GM18520 (cell line): ENCODE data around the gene CXCL16.

ENCODE experiments used
- ATAC-seq: cut with Tn5 transposase; IDR thresholded peaks from one replicate; pipeline ENCODE4 v1.9.1; 2021; ENCODE audit not compliant: unreplicated experiment

Gene CXCL16

DNA sequence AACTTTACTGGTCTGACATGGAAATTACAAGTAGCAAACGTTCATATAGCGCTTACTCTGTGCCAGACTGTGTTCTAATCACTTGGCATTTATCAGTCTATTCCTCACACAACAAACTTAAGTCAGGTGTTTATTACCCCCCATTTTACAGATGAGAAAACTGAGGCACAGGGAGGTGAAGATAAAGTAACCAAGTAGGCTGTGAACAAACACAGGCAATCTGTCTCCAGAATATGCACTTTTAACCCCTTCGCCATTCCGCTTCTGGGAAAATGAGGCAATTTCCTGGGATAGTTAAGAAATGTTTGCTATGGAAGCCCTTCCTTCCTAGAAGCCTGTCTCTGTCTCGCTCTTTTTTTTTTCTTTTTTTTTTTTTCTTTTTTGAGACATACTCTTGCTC, 12.2 kb upstream of the CXCL16 start:
- ATAC-seq, result no peak

DNA sequence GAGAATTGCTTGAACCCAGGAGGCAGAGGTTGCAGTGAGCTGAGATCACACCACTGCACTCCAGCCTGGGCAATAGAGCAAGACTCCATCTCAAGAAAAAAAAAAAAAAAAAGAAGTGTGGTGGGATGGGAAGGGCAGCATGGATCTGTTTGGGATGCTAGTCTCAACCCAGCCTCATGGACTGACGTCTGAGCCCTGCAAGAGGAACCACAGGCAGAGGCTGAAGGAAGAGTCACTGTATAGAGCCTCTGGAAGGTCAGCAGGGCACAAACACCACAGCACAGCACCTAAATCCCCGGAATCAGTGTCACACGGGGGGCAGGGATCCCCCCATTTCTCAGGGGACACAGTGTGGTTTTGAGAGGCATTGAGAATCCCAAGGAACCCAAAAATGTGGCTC, 10.9 kb upstream of the CXCL16 start:
- no peak for ATAC-seq

DNA sequence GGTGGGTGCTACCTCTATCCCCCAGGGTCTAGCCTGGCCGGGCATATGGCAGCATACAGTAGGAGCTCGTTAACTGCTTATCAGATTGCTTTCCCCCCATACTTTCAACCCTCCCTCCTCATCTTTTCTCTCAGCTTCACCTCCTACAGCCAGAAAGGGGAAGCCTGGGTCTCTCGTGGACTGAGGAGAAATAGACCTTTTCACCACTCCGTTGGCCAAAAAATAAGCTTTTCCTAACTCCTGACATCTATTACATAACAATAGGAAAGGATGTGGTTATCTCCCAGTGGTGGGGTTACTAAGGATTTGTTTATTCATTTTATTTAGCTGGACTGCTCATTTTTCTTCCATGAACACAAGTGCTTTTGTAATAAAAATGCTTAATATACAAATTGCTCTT, 9.0 kb upstream of the CXCL16 start:
- ATAC-seq, result no peak

DNA sequence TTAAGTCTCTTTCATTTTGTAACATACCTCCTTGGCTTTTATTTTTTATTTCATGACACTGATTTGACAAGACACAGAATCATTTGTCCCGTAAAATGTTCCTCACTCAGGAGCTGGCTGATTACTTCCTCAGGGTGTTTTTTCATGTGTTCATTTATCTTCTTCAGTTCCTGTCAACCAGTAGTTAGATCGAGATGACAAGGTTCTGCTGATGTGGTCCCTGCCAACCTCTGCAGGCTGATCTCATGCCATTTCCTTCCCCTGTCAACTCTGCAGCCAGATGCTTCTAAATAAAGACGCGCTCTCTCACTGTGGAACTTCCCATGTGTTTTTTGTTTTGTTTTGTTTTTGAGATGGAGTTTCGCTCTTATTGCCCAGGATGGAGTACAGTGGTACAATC, 8.1 kb upstream of the CXCL16 start:
- no peak for ATAC-seq

DNA sequence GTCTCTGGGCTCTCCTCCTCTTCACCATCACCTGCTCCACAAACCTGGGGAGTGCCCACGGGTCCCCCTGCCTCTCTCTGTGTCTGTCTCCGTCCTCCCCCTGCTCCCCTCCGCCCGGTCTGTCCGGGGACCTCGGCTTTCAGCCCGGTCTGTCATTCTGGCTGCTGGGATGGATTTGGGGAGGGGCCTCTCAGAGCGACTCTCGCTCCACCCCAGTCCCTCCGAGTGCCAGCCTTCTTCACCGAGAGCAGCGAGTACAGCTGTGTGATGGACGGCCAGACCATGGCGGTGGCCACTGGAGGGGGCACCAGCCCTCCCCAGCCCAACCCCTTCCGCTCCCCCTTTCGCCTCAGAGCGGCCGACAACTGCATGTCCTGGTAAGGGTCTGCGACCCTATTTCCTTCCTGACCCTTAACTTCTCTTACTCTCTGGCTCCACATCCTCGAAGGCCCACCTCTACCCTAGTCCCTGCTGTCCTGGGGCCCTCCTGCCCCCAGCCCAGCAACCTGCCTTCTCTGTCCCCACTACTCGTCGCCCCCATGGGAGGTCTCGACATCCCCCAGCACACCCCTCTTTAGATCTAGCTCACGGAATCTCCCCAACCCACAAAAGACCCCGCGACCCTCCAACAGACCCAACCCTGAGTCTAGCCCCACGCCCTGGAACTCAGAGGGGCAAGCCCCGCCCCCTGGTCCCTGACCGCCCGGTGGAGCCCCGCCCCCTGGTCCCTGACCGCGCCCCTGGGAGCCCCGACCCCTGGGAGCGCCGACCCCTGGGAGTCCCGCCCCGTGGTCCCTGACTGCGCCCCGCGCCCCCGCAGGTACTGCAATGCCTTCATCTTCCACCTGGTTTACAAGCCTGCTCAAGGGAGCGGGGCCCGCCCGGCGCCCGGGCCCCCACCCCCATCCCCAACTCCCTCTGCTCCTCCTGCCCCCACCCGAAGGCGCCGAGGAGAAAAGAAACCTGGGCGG, 5.6 kb upstream of the CXCL16 start:
- ATAC-seq, result no peak

DNA sequence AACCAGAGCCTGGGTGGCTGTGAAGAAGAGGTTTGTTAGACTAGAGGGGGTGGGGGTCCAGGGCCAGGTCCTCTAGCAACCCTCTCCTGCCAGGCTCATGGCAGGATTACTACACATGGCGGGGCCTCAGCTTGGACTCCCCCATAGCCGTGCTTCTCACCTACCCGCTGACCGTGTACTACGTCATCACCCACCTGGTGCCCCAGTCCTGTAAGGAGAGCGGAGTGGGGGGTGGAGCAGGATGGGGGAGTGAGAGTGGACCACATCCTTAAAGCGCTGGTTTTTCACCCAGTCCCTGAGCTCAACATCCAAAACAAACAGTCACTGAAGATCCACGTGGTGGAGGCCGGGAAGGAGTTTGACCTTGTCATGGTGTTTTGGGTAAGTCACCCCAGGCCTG, 4.2 kb upstream of the CXCL16 start:
- ATAC-seq, result no peak

DNA sequence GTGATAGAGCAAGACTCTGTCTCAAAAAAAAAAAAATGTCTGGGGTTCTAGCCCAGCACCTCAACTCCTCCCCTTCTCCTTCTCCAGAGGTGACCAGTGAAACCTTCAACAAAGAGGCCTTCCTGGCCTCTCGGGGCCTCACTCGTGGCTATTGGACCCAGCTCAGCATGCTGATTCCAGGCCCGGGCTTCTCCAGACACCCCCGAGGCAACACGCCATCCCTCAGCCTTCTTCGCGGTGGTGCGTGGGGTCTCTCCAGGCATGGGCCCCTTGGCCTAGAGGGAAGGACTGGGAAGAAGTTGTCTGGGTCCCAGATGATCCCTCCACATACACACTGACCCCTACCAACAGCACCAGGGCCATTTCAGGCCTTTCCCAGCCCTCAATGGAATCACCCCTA, 3.5 kb upstream of the CXCL16 start:
- ATAC-seq, result no peak

DNA sequence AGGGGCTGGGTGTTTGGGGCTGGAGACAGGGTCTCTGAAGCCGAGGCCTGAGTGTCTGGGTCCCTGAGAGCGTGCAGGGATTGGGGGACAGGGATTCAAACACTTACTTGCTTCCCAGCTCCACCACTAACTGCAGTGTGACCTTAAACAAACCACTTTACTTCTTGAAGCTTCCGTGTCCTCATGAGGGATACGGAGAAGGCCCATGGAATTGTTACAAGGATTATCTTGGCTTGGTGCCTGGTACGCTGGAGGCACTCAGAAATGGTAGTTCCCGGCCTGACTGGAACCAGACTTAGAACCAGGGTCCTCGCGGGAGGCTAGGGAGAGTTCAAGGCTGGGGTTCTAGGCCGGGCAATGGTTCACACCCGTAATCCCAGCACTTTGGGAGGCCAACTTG, 2.9 kb upstream of the CXCL16 start:
- ATAC-seq, result no peak

DNA sequence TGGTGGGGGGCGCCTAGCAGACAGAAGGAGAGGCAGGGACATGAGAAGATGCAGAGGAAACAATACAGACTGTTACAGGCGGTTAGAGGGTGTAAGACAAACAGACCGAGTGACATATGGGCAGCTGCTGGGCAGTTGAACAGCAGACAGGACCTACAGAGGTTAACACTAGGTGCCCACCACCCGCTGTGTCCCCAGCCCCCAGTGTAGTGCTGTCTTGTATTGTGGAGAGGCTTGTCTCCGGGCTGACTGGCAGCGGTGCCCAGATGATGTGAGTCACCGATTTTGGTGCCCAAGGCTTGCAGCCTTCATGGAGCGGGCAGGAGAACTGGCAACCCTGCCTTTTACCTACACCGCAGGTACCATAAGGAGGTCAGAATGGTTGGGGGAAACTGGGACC, 2.4 kb upstream of the CXCL16 start:
- ATAC-seq, result no peak

DNA sequence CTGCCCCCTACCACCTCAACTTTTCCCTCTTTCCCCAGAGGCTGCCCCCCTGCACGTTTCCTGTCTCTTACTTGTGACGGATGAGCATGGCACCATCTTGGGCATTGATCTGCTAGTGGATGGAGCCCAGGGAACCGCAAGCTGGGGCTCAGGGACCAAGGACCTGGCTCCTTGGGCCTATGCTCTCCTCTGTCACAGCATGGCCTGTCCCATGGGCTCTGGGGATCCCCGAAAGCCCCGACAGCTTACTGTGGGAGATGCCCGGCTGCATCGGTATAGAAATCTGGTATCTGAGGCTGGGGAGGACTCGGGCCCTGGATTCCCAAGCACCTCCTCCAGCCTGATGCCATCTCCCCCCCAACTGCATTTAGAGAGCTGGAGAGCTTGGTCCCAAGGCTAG, 1.8 kb upstream of the CXCL16 start:
- no peak for ATAC-seq

DNA sequence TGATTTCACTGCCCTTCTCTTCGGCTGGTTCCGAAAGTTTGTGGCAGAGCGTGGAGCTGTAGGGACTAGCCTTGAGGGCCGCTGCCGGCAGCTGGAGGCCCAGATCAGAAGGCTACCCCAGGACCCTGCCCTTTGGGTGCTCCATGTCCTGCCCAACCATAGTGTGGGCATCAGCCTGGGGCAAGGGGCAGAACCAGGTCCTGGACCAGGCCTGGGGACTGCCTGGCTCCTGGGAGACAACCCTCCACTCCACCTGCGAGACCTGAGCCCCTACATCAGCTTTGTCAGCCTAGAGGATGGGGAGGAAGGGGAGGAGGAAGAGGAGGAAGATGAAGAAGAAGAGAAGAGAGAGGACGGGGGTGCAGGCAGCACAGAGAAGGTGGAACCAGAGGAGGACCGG, 856 bp upstream of the CXCL16 start:
- no peak for ATAC-seq

DNA sequence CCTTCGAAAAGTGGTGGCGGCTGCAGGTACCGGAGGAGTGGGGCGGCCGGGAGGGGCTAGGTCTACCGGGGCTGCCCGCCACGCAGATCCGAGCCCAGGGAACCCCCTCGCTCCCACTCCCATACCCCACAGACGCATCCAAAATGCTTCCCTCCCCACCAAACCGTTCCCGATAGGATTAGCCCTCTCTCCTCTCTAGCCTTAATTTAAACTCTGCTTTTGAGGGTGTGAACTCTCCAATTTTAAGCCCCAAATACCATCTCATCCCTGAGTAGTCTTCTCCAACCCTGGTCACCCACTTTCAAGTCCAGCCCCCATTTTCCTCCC, 260 bp upstream of the CXCL16 start:
- no peak for ATAC-seq

DNA sequence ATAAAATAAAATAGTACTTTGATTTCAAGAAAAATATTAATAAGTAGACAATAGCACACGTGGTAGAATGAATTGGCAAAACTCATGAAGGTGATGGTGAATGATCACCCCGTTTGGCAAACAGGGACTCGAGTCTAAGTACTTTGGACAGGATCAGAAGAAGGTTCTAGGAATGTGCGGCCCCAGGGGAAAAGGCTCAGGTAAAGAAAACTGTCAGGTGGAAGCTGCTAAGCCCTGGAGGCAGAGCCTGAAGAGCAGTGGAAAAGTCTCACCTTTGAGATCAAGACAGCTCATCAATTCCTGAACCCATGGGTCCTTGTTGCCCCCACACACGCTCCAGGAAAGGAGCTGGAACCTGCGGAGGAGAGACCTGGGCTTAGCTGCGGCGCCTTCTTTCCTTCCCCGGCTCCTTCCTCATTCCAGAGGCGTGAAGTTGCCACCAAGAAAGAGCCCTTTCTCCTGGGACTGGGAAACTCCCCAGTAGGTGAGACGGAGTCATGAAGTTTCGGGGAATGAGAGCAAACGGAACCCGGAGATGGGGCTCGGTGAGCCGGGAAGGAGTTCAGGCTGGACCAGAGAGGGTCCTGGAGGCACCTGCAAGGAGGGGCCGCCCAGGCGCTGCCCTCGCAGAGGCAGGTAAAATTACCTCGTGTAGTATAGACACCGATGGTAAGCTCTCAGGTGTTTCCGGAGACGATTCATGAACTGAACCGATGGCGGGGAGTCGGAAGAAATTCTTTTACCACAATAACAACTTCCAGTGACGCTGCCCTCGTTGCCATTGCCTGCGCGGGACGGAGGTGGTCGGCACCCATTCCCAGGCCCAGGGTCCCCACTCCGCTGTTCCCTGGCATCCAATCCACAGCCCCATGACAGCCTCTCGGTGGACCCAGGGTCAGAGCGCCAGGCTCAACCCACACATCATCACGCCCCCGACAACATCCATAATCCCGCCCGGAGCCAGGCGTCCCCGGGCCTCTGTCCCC, 1.3 kb downstream of the CXCL16 start:
- ATAC-seq, result no peak

DNA sequence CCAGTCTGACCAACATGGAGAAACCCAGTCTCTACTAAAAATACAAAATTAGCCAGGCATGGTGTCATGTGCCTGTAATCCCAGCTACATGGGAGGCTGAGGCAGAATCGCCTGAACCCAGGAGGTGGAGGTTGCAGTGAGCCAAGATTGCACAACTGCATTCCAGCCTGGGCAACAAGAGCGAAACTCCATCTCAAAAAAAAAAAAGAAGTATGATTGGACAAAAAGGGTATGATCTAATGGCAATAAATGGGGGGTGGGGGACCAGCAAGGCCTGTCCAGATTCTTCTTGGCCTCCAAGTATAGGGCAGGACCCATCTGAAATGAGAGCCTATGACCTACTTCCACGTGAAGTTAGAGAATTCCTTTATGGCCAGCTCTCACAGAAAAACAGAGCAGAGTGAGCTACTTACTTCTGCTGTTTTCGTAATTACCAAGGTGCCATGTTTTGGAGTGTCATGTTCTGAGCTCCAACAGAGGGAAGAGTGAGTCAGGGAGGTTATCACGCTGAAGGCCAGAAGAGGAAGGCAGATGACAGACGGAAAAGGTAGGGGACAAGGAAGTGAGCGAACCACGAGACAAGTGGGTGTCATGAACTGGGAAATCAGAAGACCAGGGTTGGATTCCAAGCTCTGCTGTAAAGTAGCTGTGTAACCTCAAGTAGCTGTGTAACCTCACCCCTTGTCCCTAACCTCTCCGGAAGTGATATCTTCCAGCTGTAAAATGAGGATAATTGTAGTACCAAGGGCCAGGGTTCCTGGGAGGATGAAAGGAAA, 3.7 kb downstream of the CXCL16 start:
- no peak for ATAC-seq

DNA sequence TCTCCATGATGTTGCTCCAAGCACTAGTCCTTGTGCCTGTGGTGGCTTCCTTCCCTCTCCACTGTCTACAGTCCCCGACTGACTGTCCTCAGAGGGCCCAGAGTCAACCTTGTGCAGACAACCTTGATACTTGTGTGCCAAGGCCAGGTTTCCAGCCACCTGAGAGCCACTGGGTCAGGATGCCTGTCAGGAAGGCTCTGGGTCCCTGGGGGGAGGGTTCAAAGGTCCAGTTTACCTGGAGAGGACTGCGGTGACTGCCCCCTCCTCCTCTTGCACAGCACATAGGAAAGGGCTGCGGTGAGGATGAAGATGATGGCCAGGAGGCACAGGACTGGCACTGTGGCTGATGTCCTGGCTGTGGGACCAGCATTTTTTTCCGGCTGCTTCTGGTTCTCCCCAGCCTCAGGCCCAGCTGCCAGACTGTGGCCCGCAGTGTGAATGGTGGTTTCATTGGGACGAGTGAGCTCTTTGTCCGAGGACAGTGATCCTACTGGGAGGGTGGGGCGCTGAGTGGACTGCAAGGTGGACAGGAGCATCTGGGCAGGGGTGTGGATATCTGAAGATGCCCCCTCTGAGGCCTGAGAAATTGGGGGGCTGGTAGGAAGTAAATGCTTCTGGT, 4.8 kb downstream of the CXCL16 start:
- ATAC-seq, result no peak

DNA sequence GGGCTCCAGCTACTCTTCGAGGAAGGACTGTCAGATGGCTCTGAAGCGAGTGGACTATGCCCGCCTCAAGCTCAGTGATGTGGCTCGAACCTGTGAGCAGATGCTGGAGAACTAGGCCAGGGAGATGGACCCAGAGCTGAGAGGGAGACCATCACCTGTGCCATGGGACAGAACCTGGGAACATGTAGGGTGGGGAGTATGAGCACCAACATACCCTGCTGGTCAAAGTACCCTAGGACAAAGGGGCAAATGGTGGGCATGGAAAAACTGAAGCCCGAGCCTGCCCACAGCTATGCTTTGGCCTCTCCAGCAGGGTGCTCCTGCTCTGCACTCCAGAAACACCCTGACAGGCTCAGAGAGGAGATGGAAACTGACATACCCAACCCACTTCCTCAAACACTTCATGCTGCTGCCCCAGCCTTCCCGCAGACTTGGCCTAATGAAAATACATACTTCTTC, 6.6 kb downstream of the CXCL16 start:
- ATAC-seq, result no peak

DNA sequence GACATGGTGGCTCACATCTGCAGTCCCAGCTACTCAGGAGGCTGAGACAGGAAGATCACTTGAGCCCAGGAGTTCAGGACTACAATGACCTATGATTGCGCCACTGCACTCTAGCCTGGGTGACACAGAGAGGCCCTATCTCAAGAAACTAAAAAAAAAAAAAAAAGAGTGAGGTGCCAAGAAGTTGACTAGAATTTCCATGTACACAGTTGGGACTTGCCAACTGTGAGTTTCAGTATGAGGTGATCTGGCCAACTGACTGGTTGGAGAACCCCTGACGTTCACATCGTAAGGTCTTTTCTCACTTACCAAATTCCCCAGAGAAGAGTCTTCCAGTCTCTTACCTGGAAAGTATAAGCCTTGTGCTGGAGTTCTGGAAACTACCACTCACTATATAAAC, 11.6 kb downstream of the CXCL16 start:
- ATAC-seq, result no peak

DNA sequence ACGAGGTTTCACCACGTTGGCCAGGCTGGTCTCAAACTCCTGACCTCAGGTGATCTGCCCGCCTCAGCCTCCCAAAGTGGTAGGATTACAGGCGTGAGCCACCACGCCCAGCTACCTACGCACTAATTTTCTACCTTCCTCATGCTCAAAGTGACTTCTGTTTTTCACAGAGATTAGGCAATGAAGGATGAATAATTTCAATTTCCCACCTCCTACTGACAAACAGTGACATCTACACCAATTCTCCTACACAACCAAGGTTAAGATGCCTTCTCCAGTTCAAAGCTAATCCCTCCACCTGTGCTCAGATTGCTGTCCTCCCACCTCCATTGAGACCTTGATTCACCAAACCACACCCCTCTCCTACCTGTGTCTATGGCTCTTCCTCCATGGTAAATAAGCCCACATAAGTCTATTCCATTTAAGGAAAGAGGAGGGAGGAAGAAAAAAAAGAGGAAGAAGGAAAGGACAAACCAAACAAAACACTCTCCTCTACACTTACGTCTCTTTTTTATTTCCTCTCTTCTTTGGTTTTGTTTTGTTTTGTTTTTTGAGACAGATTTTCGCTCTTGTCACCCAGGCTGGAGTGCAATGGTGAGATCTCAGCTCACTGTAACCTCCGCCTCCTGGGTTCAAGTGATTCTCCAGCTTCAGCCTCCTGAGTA, 13.9 kb downstream of the CXCL16 start:
- no peak for ATAC-seq

DNA sequence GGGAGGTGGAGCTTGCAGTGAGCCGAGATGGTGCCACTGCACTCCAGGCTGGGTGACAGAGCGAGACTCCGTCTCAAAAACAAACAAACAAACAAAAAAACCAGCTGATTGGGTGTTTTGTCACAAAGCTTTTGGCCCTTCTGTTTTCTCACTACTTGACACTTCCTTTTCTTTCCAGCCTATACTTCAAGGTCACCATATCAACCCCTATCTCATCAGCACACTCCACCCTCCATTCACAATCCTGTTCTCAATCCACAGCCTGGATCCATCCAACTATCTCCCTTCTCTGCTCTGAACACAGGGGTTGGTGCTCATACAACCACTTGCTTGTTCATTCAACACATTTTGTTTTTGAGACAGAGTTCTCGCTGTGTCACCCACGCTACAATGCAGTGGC, 15.1 kb downstream of the CXCL16 start:
- no peak for ATAC-seq

DNA sequence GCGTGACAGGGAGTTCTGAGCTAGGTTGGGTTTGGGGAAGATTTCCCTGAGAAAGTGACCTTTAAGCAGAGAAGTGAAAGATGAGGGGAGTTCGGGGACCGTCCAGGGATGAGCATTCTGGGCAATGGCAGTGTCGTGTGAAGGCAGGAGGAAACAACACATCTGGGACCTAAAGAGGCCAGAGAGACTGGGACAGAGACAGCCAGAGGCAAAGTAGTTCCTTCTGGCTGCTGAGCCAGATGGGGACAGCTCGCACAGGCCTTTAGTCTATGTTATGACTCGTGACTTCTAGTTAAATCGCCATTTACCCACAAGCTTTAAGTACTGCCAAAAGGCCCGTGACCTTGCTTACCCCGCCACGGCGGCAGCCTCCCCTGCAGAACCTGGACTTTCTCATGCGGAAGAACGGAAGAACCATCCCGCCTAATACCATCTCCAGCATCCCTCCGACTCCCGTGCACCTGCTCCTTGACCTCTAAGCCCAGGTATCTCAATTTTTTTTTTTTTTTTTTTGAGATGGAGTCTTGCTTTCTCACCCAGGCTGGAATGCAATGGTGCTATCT, 17.0 kb downstream of the CXCL16 start:
- ATAC-seq, result no peak
